ENCODE data around the gene POLA2.
"Not testable (repeated sequence)": the region's sequence is repeated elsewhere in the genome, so short reads cannot be mapped to it uniquely, and the experiment has no call there.

POLA2 gene

DNA sequence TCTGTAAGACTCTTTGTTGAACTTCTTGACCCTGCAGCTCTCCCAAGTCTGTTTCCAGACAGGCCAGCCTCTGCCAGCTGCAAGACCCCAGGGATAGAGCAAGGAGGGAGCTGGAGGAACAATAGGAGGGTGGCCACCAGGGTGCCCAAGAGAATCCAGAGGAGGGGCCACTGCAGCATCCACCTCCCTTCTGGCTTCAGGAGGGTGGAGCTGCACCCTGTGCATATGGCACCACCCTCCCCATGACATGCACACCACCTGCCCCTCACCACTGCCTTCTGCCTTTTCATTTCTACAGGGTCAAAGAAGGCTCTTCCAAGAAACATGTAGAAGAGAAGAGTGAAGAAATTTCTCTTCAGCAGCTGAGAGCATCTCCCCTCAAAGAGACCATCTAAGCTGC, 20.1 kb upstream of the POLA2 start:
- no peak for DNase-seq (ENCODE audit: low read depth in 3 of 3)

DNA sequence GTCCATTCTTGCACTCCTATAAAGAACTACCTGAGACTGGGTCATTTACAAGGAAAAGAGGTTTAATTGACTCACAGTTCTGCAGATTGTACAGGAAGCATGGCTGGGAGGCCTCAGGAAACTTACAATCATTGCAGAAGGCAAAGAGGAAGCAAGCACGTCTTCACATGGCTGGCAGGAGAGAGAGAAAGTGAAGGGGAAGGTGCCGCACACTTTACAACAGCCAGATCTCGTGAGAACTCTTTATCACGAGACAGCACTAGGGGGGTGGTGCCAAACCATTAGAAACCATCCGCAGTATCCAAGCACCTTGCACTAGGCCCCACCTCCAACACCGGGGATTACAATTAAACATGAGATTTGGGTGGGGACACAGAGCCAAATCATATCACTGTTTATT, 19.4 kb upstream of the POLA2 start:
- DNase-seq (ENCODE audit: low read depth in 3 of 3) = no peak

GRCh38 chr11:65243797-65244196, 18.0 kb upstream of the POLA2 start:
- DNase-seq (ENCODE audit: low read depth in 3 of 3) = no peak

DNA sequence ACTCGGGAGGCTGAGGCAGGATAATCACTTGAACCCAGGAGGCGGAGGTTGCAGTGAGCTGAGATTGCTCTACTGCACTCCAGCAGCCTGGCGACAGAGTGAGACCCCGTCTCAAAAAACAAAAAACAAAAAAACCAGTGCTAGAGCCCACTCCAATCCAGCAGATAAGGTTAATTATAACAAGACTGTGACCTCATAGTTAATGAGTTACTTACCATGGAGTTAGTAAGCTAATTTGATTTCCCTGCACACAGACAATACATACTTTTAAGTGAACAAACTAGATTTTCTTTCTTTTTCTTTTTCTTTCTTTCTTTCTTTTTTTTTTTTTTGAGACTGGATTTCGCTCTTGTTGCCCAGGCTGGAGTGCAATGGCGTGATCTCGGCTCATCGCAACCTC, 16.7 kb upstream of the POLA2 start:
- DNase-seq (ENCODE audit: low read depth in 3 of 3) = not testable (repeated sequence)

GRCh38 chr11:65246506-65246905, 15.3 kb upstream of the POLA2 start:
- DNase-seq (ENCODE audit: low read depth in 3 of 3) = no peak

DNA sequence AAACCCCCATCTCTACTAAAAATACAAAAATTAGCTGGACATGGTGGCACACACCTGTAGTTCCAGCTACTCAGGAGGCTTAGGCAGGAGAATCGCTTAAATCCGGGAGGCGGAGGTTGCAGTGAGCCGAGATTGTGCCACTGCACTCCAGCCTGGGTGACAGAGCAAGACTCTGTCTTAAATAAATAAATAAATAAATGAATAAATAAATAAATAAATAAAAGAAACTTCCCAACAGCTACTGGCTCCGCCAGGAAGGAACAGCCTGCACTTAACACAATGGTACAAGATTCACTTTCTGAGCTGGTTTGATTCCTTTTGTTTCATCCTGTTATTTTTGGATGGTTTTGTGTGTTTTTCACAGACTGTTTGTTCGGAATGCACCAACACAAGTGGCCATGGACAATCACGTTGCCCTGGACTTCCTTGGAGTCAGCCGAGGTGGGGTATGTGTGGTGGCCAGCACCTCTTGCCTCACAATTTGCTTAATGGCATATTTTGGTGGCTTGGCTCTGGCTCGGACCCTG, 13.5 kb upstream of the POLA2 start:
- not testable (repeated sequence) for DNase-seq (ENCODE audit: low read depth in 3 of 3)

DNA sequence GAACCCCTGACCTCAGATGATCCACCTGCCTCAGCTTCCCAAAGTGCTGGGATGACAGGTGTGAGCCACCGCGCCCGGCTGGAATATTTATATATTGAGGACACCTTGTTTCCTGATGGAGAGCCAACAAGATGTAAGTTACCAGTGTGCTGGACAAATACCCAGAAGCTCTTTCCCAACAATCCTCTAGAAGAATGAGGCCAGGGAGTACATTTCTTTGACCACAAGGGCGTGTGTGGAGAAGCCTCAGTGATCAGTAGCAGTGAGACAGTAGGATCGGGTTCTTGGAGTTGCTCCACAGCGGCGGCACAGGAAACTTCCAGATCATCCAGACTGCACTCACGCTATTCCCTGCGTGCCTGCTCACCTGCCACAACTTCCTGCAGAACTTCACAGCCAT, 10.3 kb upstream of the POLA2 start:
- no peak for DNase-seq (ENCODE audit: low read depth in 3 of 3)

DNA sequence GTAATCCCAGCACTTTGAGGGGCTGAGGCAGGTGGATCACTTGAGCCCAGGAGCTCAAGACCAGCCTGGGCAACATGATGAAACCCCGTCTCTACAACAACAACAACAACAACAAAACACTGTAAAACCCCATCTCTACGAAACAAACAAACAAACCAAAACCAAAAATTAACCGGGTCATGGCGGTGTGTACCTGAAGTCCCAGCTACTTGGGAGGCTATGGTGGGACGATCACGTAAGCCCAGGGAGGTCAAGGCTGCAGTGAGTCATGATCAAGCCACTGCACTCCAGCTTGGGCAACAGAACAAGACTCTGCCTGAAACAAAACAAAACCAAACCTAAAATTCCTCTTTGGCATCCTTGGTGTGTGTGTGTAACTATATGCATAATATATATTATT, 7.0 kb upstream of the POLA2 start:
- DNase-seq (ENCODE audit: low read depth in 3 of 3) = no peak

GRCh38 chr11:65258988-65259387, 2.8 kb upstream of the POLA2 start:
- no peak for DNase-seq (ENCODE audit: low read depth in 3 of 3)

- DNase-seq (ENCODE audit: low read depth in 3 of 3) = no peak
Observed at GRCh38 chr11:65260302-65260701, 1.5 kb upstream of the POLA2 start.

DNA sequence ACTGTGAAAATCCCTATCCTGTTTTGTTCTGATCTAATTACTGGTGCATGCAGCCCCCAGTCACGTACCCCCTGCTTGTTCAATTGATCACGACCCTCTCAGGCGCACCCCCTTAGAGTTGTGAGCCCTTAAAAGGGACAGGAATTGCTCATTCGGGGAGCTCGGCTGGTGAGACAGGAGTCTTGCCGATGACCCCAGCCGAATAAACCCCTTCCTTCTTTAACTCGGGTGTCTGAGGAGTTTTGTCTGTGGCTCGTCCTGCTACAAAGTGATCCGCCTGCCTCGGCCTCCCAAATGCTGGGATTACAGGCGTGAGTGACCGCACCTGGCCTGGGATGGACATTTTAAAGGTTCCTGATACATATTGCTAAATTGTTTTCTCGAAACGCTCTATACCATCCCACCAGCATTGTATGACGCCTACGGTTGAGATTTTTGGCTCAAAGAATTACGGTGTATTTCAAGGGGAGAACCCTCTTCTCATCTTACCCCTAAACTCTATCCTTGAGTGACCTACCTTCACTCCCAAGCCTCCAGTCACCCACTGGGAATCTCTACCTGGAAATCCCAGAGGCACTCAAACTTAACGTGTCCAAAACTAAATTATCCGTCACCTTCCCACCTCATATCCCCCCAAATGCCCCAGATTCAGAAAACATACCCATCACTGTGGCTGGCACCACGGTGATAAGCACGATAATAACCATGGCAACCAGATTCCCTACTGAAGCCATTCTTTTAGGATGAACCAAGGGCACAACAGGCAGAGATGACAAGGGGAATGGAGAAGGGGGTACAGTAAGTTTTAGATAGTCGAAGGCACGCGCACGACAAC, 789 bp upstream of the POLA2 start:
- DNase-seq (ENCODE audit: low read depth in 3 of 3) = no peak

GRCh38 chr11:65262381-65262680, 569 bp downstream of the POLA2 start:
- DNase-seq (ENCODE audit: low read depth in 3 of 3) = no peak

DNA sequence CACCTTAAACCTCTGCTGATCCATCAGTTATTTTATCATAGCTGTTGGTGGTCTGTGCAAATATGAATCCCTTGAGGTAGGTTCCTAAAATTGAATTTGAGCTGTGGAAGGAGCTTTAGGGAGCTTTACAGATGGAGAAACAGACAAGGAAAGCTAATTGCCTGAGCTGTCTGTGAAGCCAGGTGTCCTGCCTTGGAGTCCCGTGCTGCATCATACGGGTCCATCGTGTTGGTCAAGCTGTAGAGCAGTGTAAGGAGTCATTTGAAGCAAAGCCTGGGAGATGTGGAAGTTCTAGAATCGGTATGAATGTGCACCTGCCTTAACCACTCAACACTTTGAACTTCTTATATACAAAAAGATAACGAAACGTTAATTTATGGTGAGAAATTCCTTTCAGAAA, 1.0 kb downstream of the POLA2 start:
- no peak for DNase-seq (ENCODE audit: low read depth in 3 of 3)

- not testable (repeated sequence) for DNase-seq (ENCODE audit: low read depth in 3 of 3)
Observed at GRCh38 chr11:65264747-65265146, 3.0 kb downstream of the POLA2 start.

DNA sequence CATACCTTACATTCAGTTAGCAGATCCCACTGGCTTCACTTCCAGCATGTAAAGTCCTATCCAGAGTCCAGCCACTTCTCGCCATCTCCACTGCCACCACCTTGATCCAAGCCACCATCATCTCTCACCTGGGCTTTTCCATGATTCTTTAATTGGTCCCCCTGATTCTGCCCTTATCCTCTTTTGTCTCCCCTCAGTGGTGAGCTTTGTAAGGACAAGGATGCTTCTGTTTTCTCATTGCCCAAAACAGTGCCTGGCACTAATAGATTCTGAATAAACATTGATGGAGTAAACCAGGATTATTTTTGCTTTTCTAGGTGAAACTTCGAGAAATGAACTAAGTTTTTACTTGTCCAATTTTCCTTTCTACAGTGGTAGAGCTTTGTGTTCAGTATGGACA, 4.4 kb downstream of the POLA2 start:
- no peak for DNase-seq (ENCODE audit: low read depth in 3 of 3)

DNA sequence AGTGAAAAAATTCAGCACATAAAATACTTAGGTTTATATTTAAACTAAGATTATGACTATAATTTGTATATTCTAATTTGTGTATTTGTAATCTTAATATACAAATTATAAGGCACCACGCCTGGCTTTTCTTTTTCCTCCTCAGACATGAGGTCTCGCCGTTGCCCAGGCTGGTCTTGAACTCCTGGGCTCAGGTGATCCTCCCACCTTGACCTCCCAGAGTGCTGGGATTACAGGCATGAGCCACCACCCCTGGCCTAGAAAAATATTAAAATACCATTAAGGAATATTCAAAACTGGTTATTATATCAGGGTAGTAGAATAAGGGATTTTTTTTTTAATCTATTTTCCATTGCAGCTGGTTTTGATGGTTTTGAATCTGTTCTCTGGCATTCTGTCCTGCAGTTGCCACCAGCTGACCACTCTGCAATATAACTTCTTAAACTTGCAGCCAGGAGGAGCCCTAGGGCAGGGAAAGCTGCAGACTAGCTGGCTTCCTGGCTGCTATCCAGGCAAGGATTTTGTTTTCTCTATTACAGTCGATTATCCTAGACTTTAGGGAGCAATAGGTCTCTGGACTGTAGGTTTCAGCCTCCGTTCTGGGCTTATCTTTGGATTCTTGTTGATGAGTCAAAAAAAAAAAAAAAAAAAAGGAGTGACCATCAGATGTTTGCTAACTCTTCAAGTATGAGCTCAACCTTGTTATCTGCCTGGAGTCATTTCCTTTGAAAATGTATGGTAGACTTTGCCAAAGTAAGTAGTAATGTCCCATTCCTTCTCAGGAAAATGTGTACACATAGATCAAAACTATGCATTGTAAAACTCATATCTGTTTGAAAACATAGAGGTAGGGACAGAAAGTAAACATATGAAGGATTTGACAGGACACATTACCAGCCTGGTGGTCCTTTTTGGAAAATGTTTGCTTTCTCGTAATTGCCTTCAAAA, 13.2 kb downstream of the POLA2 start:
- DNase-seq (ENCODE audit: low read depth in 3 of 3) = no peak

GRCh38 chr11:65275906-65276305, 14.1 kb downstream of the POLA2 start:
- DNase-seq (ENCODE audit: low read depth in 3 of 3) = no peak

DNA sequence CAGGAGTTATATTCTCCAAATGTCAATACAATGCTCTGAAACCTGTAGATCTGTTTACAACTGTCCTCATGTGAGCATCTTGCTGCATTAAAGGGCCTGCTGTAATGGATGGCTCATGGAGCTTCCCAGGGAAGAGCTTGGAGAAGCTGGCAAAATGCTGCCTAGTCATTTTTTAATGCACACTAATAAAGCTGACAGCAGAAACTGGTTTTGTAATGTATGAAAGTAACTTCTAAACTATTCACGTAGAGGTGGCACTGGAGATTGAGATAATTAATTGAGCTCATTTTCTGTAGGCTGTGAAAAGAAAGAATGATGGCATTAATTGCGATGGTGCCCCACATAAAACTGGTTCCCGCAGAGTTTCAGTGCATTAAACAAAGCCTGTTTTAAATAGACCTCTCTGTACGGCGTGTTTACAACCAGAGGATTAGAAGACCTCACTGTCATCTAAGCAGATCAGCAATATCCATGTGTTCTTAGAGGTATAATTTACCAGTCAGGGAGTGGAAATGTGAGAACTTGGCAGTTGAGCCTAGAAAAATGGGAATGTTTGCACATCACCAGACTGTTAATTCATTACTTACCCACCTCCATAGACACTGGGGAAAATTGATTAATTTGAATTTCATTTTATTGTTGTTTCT, 16.0 kb downstream of the POLA2 start:
- no peak for DNase-seq (ENCODE audit: low read depth in 3 of 3)

DNA sequence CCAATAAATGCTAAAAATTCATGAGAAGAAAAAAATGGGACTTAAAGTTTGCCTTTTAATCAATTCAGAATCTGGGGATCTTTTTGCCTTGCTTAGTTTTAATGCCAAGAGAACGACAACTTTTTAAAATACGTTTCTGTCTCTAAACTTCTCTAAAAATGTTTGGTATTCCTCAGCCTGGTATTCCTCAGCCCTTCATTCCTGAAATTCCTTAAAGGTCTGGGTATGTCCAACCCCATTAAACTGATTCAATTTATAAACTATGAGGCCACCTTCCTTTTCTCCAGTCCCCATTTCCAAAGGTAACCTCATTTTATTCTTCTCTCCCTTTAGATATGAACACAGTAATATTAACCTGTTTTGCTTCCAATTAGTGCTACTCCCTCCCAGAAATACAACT, 16.6 kb downstream of the POLA2 start:
- no peak for DNase-seq (ENCODE audit: low read depth in 3 of 3)

DNA sequence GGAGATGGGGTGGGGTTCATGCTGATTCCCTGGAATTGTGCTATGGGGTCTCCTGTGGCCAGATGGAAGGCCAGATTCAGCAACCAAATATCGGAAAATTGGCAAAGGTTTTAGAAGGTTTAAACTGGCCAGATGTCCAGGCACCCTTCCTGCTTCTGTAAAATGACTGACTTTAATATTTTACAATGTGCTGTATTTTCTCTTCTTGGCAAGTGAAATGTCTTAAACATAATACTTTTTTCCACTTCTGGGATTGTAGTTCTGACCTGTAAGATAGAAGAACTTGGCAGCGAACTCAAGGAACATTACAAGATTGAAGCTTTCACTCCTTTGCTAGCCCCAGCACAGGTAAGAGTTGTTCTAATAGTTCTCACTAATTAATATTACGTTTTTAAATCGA, 17.5 kb downstream of the POLA2 start:
- no peak for DNase-seq (ENCODE audit: low read depth in 3 of 3)

DNA sequence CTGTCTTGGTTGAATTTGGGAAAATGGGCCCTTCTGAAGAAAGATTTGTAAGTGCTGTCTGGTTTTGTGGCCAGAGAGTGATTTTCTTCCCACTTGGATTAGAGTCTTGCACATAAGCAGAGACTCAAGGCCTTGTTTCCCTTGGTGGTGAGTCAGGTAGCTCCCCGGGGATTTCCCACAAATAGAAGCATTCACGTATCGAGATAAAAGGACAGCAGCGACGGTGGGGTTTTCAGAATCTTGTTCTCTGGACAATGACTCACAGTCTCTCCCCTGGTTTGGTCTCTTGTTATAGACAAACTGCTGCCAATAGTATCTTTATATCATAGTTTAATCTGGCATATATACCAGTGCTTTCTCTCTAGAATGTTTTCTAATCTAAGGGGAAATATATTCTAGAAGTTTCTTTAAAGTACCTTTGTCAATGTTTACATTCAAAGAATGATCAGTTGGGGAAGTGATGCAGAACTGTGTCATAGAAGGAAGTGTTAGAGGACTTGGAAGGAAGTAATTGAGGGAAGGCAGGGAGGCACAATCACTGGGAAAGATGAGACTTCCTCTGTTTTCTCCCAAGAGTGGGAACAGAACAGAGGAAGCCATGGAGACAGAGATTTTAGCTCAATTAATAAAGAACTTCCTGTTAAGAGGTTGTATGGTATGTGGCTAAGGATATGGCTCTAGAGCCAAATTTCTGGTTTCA, 18.1 kb downstream of the POLA2 start:
- peak; percentile 24 to 58 (median 35) for DNase-seq (ENCODE audit: low read depth in 3 of 3)

DNA sequence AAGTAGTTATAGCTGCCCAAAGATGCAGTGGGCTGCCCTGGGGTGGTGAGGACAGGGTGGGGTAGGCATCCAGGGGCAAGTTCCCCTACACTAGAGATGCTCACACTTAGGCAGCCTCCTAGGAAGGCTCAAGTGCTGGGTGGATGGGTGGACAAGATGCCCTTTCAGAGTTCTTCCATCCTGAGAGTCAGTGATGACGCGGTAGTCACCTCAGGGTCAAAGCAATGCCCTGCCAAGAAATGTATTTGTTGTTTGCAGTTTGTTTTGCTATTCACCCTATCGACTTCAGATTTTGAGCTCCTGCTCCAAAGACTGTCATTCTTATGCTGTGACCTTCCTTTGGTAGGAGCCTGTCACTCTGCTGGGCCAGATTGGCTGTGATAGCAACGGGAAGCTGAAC, 18.9 kb downstream of the POLA2 start:
- no peak for DNase-seq (ENCODE audit: low read depth in 3 of 3)
